ENCODE measurements around the gene AMBP. TPM values are rescaled to one million over a fixed set of nuclear protein-coding genes. Genes with fewer than 3 reads are reported as not detected.

Gene AMBP
- total and polyA plus RNA-seq, 2 of the 13 experiments (the other 11 are each of a cell fraction or from before 2014, with no cell fraction given), result 1,510 to 2,580 TPM

- TF ChIP-seq STAT5B (CRISPR knock-in tag; IDR thresholded peaks at IDR 0.05) (0 out of 2 replicates have a peak, but pooled peaks have one; percentile 52), ESRRA (CRISPR knock-in tag; IDR thresholded peaks at IDR 0.05; ENCODE audit: low read depth) (peak; percentile 98), NR3C1 (CRISPR knock-in tag; IDR thresholded peaks at IDR 0.05) (no peak), AKAP8 (CRISPR knock-in tag; IDR thresholded peaks at IDR 0.05) (peak; percentile 96), HIVEP1 (CRISPR knock-in tag; IDR thresholded peaks at IDR 0.05) (peak; percentile 96)
Measured at GRCh38 chr9:114078021-114078780, at the start of gene AMBP (continued).

DNA sequence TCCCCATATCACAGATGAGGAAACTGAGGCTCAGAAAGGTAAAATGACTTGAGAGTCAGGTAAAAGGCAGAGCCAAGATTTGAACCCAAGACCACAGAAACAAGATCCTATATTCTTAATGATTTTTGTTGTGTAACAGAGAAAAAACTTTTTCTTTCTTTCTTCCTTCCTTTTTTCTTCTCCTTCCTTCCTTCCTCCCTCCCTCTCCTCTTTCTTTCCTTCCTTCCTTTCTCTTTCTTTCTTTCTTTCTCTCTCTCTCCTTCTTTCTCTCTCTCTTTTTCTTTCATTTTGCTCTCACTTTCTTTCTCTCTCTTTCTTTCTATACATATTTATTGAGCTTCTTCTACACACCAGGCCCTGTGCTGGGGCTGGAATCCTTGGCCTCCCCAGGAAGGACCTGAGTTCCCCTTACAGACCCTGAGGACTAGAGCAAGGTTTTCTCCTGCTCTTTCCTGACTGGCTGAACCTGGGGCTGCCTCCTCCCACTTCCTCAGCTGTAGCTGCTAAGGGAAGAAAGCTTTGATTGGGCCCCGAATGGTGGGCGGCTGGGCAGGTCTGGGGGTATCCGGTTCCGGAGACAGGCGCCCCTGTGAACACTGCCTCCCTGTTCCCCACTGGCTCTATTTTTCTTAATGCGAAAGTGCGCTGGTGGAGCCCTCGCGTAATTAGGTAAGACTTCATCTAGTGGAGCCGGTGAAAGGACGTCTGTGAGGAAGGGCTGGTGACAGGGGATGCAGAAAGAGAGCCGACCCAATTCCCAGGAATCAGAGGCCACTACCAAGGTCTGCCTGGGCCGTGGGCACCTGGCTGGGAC is 48.4 kb upstream of the AMBP start:
- Histone ChIP-seq H2AFZ (ENCODE audit: low read length) (no peak overlapping the region), H3K4me1 (ENCODE audit: insufficient read depth, low read length) (peaks cover 63% of the 10 kb centered on the region), H4K20me1 (ENCODE audit: insufficient read depth, low read length) (no peaks in the 10 kb centered on the region), H3K36me3 (replicated peaks in 1 of 2; ENCODE audit: control insufficient read depth in 1 of 2, insufficient read depth in 2 of 2, low read length in 2 of 2) (no peaks in the 10 kb centered on the region), H3K4me3 (replicated peaks in 1 of 3; ENCODE audit: insufficient read depth in 1 of 3, low read depth in 2 of 3, low read length in 3 of 3) (no peak overlapping the region), H3K9ac (ENCODE audit: insufficient read depth, low read depth, low read length) (no peak overlapping the region), H3K9me3 (ENCODE audit: low read length) (peaks cover 8% of the 10 kb centered on the region; the same call in 1 of the 2 replicates), H3K4me2 (ENCODE audit: low read depth, low read length) (no peak overlapping the region), H3K79me2 (ENCODE audit: insufficient read depth, low read length) (no peaks in the 10 kb centered on the region), H3K27ac (ENCODE audit: extremely low read length, insufficient read depth, low read length) (no peak overlapping the region), H3K27me3 (ENCODE audit: control insufficient read depth in 1 of 2, insufficient read depth in 2 of 2, low read length in 2 of 2) (no peaks in the 10 kb centered on the region)
- intact Hi-C loops (cut with micrococcal nuclease; ENCODE audit: unreplicated experiment), result no loop called here
- ATAC-seq (no peak), FAIRE-seq (no peak), DNase-seq (ENCODE audit: low spot score) (no peak)
- in situ Hi-C loops (cut with HindIII; ENCODE audit: extremely low pct_ligation_motif_present, low pct_unique_long_range_greater_than_20kb), result no loop called here
- 93% methylated on average over 13 of the region's 13 CpGs for WGBS (ENCODE audit: low lambda C conversion rate)
- CTCF ChIA-PET (ENCODE audit: low intra/inter-chr PET ratio, low total read pairs), result no interaction called here
- TF ChIP-seq, protein P1, sequence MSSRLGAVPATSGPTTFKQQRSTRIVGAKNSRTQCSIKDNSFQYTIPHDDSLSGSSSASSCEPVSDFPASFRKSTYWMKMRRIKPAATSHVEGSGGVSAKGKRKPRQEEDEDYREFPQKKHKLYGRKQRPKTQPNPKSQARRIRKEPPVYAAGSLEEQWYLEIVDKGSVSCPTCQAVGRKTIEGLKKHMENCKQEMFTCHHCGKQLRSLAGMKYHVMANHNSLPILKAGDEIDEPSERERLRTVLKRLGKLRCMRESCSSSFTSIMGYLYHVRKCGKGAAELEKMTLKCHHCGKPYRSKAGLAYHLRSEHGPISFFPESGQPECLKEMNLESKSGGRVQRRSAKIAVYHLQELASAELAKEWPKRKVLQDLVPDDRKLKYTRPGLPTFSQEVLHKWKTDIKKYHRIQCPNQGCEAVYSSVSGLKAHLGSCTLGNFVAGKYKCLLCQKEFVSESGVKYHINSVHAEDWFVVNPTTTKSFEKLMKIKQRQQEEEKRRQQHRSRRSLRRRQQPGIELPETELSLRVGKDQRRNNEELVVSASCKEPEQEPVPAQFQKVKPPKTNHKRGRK (CRISPR knock-in tag; IDR thresholded peaks at IDR 0.05), result peak; percentile 61; the same call in 1 of the 2 replicates
- no peak for TF ChIP-seq AKAP8 (CRISPR knock-in tag; IDR thresholded peaks at IDR 0.05)
- no TSS peak for BruUV-seq (replicated peaks)
- POLR2A ChIA-PET, result interaction anchor here (1.2 to 1.6 kb wide), 2 partner anchors 8 to 48 kb away, joined by 3 to 4 read pairs; no protein-coding TSS in a partner anchor
